Fibroblast of lung (primary cell): ENCODE measurements around the gene CLPX. TPM values are rescaled to one million over a fixed set of nuclear protein-coding genes. Genes with fewer than 3 reads are reported as not detected.

Experiments
- DNase-seq, 2 donors: peaks; one replicate each; pipeline versions ENCODE4 v3.0.0 to v3.0.0-alpha.2; 2010; ENCODE audit warnings: low read depth in 2 of 2
- H2AFZ ChIP-seq: 2 replicates; pipeline ENCODE4 v1.5.1; 2012; ENCODE audit warnings: low read length, control low read depth, inconsistent platforms
- H3K27ac ChIP-seq: 2 replicates; pipeline ENCODE4 v1.5.1; 2011; ENCODE audit warnings: low read length, control low read depth; ENCODE audit not compliant: insufficient read depth
- H3K27me3 ChIP-seq: 2 replicates; pipeline ENCODE4 v1.5.1; 2011; ENCODE audit warnings: mild to moderate bottlenecking, low read length; ENCODE audit not compliant: control insufficient read depth, insufficient read depth
- H3K36me3 ChIP-seq: 2 replicates; pipeline ENCODE4 v1.5.1; 2011; ENCODE audit warnings: low read length; ENCODE audit not compliant: control insufficient read depth, insufficient read depth
- H3K4me1 ChIP-seq: 2 replicates; pipeline ENCODE4 v1.5.1; 2011; ENCODE audit warnings: low read length; ENCODE audit not compliant: control insufficient read depth, insufficient read depth; ENCODE audit errors: extremely low read depth
- H3K4me2 ChIP-seq: 2 replicates; pipeline ENCODE4 v1.5.1; 2011; ENCODE audit warnings: low read length, control low read depth; ENCODE audit not compliant: insufficient read depth; ENCODE audit errors: extremely low read depth
- H3K4me3 ChIP-seq, 4 experiments: fragments of 200-600 bp in 1 of 4; sonication (generic) in 1 of 4; replicated peaks in 1 of 4; 2 replicates each; pipeline ENCODE4 v1.5.1; 2011 to 2016; ENCODE audit warnings: low read length in 4 of 4, low read depth in 3 of 4, mild to moderate bottlenecking in 3 of 4, control low read depth in 2 of 4, inconsistent platforms in 1 of 4, mixed read lengths in 1 of 4; ENCODE audit not compliant: insufficient read depth in 1 of 4; ENCODE audit errors: control extremely low read depth in 1 of 4
- H3K79me2 ChIP-seq: 2 replicates; pipeline ENCODE4 v1.5.1; 2012; ENCODE audit warnings: mild to moderate bottlenecking, low read length, inconsistent platforms; ENCODE audit not compliant: control insufficient read depth, insufficient read depth
- H3K9ac ChIP-seq: 2 replicates; pipeline ENCODE4 v1.5.1; 2011; ENCODE audit warnings: mild to moderate bottlenecking, low read length, control low read depth; ENCODE audit not compliant: insufficient read depth
- H3K9me3 ChIP-seq: 2 replicates; pipeline ENCODE4 v1.5.1; 2012; ENCODE audit warnings: low read depth, low read length; ENCODE audit not compliant: control insufficient read depth, insufficient read depth
- H4K20me1 ChIP-seq: 2 replicates; pipeline ENCODE4 v1.5.1; 2011; ENCODE audit warnings: low read length; ENCODE audit not compliant: control insufficient read depth, insufficient read depth; ENCODE audit errors: extremely low read depth
- EZH2 ChIP-seq: IDR thresholded peaks from 2 replicates; pipeline ENCODE4 v1.5.1; 2012; ENCODE audit warnings: low read length, control low read depth, mild to moderate bottlenecking; ENCODE audit errors: missing control alignments
- polyA plus RNA-seq, 2 donors: library from polyadenylated mRNA; depleted of rRNA in 1 of 2; stranded (reverse) in 1 of 2; unstranded in 1 of 2; fragments of >200 nt; gene quantifications; 2 replicates each; pipeline ENCODE4 v1.2.1, GENCODE V29; 2011 to 2012; ENCODE audit warnings: missing spikeins in 1 of 2
- total RNA-seq: library from RNA; depleted of rRNA; stranded (reverse); fragments of >200 nt; gene quantifications from 2 replicates; pipeline ENCODE4 v1.2.1, GENCODE V29; 2014
- TF ChIP-seq, protein P1 (sequence below), 2 donors: IDR thresholded peaks in 1 of 2; conservative IDR thresholded peaks in 1 of 2; 1 replicate in 1 of 2; 2 replicates in 1 of 2; pipeline ENCODE4 v1.5.1; 2011 to 2012; ENCODE audit warnings: low read length in 2 of 2, control low read depth in 1 of 2, inconsistent platforms in 1 of 2, low read depth in 1 of 2, mild to moderate bottlenecking in 1 of 2

CLPX gene
- total and polyA plus RNA-seq, 2 donors (not counting 1 experiment from before 2014, with no cell fraction given), result 36.2 to 53.4 TPM

DNA sequence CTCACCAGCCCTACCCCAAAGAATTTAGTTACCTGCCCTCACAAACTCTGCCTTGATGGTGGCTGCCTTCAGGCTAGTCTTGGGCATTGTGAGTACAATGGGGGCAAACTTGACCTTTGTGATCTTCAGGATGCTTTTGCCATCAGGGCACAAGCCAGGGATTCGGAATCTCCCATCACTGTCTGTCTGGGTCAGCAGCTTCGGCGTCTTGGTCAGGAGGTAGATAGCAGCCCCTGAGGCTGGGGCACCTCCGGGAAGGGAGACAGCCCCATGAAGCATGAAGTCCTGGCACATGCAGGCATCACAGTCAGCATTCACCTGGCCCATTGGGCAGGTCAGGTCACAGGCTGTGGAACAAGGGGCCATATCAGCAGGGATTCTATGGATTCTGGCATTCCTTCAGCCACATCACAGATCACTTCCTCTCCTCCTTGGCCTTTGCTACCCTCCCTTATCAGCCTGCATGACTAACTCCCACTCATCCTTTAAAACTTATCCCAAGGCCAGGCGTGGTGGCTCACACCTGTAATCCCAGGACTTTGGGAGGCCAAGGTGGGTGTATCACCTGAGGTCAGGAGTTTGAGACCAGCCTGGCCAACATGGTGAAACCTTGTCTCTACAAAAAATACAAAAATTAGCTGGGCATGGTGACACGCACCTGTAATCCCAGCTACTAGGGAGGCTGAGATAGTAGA lies 19.2 kb upstream of the CLPX start:
- Histone ChIP-seq H3K4me1 (no peaks in the 10 kb centered on the region), H3K27me3 (peaks cover 3% of the 10 kb centered on the region), H3K36me3 (no peaks in the 10 kb centered on the region), H3K27ac (no peak overlapping the region), H3K9ac (no peak overlapping the region), H3K4me3 (no peak overlapping the region), H3K9me3 (no peaks in the 10 kb centered on the region), H3K79me2 (no peaks in the 10 kb centered on the region), H3K4me2 (no peak overlapping the region), H2AFZ (no peak overlapping the region), H4K20me1 (no peaks in the 10 kb centered on the region)
- DNase-seq, result no peak
- TF ChIP-seq, protein P1, sequence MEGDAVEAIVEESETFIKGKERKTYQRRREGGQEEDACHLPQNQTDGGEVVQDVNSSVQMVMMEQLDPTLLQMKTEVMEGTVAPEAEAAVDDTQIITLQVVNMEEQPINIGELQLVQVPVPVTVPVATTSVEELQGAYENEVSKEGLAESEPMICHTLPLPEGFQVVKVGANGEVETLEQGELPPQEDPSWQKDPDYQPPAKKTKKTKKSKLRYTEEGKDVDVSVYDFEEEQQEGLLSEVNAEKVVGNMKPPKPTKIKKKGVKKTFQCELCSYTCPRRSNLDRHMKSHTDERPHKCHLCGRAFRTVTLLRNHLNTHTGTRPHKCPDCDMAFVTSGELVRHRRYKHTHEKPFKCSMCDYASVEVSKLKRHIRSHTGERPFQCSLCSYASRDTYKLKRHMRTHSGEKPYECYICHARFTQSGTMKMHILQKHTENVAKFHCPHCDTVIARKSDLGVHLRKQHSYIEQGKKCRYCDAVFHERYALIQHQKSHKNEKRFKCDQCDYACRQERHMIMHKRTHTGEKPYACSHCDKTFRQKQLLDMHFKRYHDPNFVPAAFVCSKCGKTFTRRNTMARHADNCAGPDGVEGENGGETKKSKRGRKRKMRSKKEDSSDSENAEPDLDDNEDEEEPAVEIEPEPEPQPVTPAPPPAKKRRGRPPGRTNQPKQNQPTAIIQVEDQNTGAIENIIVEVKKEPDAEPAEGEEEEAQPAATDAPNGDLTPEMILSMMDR (conservative IDR thresholded peaks at IDR 0.05 in 1 of 2, IDR thresholded peaks at IDR 0.05 in 1 of 2; ENCODE audit: low read depth in 1 of 2, low read length in 2 of 2), result no peak
- no peak for TF ChIP-seq EZH2

DNA sequence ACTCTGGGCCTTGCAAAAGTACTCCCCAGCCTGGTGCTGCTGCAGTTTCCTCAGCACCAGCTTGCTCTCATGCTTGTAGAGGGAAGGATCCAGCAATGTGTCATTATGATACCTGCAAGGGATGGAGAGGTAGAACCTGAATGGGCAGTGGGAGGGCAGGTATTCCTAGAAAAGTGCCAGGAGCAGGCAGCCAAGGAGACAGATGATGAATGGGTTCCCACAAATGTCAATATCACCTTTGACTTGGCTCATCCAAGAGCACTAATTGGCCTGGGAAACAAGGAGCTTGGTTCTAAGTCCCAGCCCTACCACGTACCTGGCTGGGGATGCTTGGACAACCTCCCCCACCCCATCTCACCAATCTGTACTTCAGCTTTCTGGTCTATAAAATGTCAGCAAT lies 16.8 kb upstream of the CLPX start:
- Histone ChIP-seq H3K9ac (no peak overlapping the region), H3K79me2 (no peaks in the 10 kb centered on the region), H3K4me2 (no peak overlapping the region), H3K36me3 (no peaks in the 10 kb centered on the region), H4K20me1 (no peaks in the 10 kb centered on the region), H3K9me3 (no peaks in the 10 kb centered on the region), H2AFZ (no peak overlapping the region), H3K27me3 (no peaks in the 10 kb centered on the region), H3K4me1 (no peaks in the 10 kb centered on the region), H3K27ac (no peak overlapping the region), H3K4me3 (no peak overlapping the region)
- TF ChIP-seq, protein P1 (conservative IDR thresholded peaks at IDR 0.05 in 1 of 2, IDR thresholded peaks at IDR 0.05 in 1 of 2; ENCODE audit: low read depth in 1 of 2, low read length in 2 of 2), result no peak
- no peak for TF ChIP-seq EZH2
- DNase-seq, result no peak

DNA sequence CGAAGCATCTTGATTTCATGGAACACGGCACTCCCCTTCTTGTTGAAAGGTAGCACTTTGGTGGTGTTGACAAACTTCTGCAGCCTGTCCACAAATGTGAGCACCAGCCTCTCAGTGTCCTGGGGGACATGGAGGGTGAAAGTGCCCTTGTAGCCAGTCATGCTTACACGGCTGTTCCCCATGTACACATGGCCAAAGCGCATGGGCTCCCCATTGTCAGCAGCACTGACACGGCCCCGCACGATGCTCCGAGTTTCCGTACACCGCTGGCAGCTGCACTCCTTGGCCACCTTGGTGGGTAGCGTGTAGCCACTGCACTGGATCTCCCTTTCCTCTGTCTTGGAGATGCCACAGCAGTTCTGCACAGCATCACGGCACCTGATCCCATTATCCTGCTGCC lies 13.4 kb upstream of the CLPX start:
- Histone ChIP-seq H3K9ac (no peak overlapping the region), H3K9me3 (no peaks in the 10 kb centered on the region), H3K27ac (no peak overlapping the region), H3K4me1 (no peaks in the 10 kb centered on the region), H3K4me3 (no peak overlapping the region), H3K27me3 (peaks cover 5% of the 10 kb centered on the region), H2AFZ (no peak overlapping the region), H3K36me3 (no peaks in the 10 kb centered on the region), H4K20me1 (no peaks in the 10 kb centered on the region), H3K4me2 (no peak overlapping the region), H3K79me2 (no peaks in the 10 kb centered on the region)
- no peak for DNase-seq
- TF ChIP-seq, protein P1 (conservative IDR thresholded peaks at IDR 0.05 in 1 of 2, IDR thresholded peaks at IDR 0.05 in 1 of 2; ENCODE audit: low read depth in 1 of 2, low read length in 2 of 2), result no peak
- TF ChIP-seq EZH2, result no peak
